T follicular helper cell (primary cell): ENCODE results near the gene ADGRV1.
"Not testable (repeated sequence)": the region's sequence is repeated elsewhere in the genome, so short reads cannot be mapped to it uniquely, and the experiment has no call there.

Source experiments
- DNase-seq: peaks from one replicate; pipeline ENCODE4 v3.0.0-alpha.2; 2020; ENCODE audit warnings: low read depth

The ADGRV1 gene

DNA sequence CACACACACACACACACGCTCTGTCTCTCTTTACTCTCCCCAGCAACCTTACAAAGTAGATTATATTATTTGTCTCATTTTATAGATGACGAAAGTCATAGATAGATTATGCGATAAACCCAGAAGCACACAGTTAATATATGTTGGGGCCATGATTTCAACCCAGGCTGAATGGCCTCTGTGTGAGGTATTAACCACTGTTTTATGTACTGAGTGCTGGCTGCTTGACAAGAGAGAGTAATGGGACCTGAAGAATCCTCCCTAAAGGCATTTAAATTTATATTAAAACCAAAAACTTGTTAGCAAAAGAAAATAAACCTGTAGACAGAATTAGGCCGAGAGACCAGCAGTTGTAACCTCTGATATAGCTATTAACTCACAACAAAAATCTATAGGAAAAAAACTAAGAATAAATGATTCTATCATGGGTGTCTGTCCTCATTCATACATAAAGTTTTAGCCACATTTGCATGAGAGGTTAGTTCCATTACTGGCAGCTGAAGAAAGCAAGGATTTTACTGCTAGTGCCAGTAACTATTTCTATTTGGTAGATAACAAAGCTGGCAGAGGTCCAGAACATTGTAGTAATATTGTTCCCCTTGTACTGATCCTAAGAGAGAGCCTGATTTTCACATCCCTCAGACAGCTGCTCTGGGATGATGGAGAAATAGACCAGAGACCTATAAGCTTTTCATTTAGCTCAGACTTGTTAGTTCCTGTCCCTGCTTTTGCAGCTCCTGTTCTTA, 250.9 kb downstream of the ADGRV1 start:
- DNase-seq = no peak

DNA sequence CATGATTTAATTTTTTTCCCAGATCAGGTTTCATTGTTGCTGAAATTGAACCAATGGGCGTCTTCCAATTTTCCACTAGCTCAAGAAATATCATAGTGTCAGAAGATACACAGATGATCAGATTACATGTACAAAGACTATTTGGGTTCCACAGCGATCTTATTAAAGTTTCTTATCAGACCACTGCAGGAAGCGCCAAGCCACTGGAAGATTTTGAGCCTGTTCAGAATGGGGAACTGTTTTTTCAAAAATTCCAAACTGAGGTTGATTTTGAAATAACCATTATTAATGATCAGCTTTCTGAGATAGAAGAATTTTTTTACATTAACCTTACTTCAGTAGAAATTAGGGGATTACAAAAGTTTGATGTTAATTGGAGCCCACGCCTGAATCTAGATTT, 251.6 kb downstream of the ADGRV1 start:
- DNase-seq = no peak

DNA sequence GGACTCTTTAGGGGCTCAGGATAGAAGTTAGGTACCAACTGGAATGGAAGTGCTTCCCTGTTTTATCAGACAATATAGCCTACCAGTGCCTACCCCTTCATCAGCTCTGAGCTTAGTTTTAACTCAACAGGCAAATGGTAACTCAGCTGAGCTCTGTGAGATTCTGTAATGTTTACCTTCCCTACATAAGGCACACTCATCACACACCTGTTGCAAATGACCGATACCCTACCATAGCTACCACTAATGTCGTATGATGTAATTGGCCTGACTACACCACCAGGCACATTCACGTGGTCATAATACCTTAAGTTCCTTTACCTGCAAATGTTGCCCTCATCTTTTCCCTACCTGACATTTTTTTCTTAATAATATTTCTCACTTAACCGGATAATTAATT, 254.8 kb downstream of the ADGRV1 start:
- DNase-seq = no peak

DNA sequence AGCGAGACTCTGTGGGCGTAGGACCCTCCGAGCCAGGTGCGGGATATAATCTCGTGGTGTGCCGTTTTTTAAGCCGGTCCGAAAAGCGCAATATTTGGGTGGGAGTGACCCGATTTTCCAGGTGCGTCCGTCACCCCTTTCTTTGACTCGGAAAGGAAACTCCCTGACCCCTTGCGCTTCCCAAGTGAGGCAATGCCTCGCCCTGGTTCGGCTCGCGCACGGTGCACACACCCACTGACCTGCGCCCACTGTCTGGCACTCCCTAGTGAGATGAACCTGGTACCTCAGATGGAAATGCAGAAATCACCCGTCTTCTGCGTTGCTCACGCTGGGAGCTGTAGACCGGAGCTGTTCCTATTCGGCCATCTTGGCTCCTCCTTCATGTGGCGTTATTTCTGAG, 263.5 kb downstream of the ADGRV1 start:
- DNase-seq = not testable (repeated sequence)

DNA sequence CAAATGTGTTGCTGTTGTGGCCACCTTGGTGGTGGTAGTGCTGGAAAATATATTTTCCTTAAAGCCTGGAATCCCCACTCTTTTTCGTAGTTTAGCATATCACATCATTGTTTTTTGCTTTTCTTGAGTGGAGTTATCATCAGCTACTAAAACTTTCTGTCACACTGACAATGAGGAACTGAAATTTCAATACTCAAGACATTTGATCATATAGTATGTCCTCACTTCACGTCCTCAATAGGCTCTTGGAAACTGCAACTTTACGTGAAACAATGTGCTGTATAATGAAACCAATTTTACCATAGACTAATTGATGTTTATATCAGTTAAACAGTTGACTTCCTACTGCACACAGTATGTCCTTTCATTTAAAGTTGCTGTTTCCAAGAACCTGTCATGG, 265.8 kb downstream of the ADGRV1 start:
- DNase-seq = no peak

DNA sequence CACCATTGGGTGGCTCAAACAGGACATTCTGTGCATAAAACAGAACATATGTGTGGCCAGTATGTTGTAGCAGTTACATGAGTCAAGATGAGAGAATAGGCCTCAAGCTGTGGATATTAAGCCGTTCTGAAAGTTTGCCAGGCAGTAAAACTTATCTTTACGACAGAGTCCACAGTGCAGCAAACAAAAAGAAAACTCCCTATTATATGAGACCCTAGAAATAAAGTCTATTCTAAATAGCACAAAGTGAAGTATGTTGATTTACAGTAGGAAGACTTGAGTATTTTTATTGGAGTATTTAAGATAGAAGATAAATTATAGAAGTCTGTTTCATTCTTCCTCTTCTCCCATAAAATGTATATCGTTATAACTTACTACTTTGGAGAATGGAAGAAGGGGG, 271.5 kb downstream of the ADGRV1 start:
- no peak for DNase-seq

DNA sequence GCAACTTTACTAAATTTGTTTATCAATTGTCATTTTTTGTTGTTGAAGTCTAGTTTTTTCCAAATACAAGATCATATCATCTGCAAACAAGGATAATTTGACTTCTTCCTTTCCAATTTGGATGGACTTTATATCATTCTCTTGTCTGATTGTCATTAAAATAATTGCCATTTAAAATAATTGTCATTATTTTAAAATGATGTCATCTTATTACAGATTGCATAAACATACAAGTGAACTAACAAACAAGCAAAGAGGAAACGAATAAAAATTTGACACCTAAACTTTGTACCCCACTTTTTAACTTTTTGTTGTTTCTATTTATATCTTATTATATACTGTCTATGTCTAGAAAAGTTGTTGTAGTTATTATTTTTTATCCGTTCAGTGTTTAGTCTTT, 275.2 kb downstream of the ADGRV1 start:
- no peak for DNase-seq

DNA sequence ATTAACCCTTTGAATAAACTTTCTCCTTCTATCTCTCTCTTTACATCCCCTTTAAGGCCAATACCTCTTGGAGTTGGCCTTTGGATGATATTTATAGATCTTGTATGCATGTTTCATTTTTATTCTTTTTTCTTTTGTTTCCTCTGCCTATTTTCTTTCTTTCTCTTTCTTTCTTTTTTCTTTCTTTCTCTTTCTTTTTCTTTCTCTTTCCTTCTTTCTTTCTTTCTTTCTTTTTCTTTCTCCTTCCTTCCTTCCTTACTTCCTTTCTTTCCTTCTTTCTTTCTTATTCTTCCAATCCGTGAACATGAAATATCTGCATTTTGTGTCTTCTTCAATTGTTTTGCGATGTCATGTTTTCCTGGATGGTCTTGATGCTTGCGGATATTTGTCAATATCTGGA, 276.1 kb downstream of the ADGRV1 start:
- no peak for DNase-seq

DNA sequence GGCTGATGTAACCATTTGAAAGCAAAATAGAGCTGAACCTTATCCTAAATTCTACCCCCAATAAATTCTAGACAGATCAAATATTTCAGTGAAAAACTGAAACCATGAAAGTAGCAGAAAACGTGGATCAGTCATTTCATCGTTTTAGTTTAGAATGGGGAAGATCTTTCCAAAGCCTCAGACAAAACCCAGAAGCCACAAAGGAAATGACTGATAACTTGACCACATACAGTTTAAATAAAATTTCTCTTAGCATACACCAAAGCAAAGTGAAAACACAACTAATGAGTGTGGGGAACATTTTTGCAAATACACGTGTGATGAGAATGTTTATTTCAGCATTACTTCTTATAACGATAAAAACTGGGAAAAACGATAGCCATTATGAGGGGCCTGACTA, 284.8 kb downstream of the ADGRV1 start:
- no peak for DNase-seq

DNA sequence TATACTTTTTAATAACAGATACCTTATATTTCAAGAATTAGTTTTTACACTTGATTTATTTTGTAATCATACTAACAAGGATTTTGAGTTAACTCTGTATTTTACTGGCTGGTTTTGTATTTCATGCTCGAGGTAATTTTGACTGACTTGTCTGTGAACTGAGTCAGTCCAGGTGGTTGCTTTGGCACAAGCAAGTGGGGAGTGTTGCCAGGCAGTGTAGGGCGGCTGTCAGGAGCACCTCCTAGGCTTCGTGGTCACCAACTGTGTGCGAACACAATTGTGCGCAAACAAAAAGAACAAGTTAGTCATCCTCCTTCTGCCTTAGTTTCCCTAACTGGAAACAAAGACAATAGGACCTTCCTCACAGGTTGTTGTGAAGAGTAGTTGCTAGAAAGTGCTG, 286.3 kb downstream of the ADGRV1 start:
- no peak for DNase-seq

DNA sequence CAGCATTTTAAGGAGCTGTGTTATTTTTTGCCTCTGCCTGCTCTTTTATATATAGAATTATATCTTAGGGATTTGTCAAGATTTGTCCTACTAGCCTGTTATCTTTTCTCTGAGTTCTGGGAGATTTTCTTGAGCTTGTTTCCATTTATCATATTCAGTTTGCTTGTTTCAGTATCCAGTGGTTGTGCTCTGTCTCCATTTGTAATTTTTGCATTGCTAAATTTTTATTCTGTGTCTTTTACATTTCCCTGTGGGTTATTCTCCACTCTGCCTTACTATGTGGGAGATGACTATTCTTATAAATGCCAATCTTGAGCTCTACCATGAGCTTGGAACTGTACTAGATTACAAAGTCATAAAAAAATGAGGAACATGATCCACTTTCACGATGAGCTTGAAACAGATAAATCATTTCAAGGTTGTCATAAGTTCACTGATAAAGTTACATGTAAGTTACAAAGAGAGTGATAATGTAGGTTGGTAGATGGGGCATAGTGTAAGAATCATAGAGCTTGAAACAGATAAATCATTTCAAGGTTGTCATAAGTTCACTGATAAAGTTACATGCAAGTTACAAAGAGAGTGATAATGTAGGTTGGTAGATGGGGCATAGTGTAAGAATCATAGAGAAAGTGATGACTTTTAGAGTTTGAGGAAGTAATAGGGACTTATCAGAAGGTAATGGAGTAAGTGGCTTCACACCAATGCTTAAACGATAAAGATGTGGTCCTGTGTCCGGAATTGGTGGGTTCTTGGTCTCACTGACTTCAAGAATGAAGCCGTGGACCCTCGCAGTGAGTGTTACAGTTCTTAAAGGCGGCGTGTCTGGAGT, 287.3 kb downstream of the ADGRV1 start:
- no peak for DNase-seq

DNA sequence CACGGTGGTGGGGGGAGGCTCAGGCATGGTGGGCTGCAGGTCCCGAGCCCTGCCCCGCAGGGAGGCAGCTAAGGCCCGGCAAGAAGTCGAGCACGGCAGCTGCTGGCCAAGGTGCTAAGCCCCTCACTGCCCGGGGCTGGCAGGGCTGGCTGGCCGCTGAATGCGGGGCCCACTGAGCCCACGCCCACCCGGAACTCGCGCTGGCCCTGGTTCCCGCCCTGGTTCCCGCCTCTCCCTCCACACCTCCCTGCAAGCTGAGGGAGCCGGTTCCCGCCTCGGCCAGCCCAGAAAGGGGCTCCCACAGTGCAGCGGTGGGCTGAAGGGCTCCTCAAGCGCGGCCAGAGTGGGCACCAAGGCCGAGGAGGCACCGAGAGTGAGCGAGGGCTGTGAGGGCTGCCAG, 289.0 kb downstream of the ADGRV1 start:
- not testable (repeated sequence) for DNase-seq

DNA sequence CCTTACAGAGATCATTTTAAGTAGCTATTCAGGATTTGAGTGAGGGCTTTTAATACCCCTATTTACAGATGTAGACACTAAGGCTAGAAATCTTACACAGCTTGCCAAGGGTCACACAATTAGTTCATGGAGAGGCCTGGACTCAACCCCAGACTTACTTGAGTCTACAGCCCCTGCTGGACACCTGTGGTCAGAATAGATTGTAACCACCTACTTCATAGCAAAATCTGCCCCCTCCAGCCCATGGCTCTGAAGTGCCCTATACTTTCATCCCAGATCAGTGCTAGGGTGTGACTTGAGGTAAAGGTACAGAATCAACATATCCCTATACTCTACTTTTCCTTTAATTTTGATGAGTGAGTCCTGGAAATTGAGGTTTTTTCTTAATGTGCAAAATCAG, 291.3 kb downstream of the ADGRV1 start:
- no peak for DNase-seq

DNA sequence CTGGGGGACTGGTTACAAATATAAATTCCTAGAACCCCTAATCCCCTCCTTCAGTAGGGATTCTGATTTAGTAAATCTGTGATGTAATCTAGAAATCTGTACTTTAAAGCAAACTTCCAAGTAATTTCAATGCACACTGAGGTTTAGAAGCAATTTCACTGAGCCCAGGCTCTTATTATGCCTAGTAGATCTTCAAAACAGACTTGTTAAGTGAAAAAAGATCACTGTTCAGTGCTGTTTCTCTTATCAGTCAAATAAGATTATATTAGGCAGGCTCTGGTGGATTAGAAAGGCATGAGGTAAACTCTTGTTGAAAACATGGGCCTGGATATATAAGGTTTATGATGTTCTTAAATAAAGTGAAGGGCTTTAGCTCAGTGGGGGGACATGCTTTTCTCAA, 293.9 kb downstream of the ADGRV1 start:
- no peak for DNase-seq

DNA sequence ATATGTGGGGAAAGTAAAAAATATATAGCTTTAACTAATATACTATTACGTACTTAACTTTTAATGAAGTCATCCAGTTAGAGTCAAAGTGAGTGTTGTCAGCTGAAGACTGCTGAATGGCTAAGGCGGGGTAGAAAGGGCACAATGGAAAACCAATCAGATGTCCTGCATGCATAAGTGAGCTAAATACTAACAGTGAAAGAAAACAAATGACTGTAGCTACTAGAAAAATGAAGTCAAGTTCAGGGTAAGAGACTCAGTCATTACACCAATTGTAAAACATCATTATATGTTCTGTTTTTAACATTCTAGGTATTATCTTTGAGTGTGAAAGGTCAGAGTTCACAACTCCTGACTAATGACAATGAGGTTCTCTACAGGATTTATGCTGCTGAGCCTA, 295.2 kb downstream of the ADGRV1 start:
- no peak for DNase-seq

DNA sequence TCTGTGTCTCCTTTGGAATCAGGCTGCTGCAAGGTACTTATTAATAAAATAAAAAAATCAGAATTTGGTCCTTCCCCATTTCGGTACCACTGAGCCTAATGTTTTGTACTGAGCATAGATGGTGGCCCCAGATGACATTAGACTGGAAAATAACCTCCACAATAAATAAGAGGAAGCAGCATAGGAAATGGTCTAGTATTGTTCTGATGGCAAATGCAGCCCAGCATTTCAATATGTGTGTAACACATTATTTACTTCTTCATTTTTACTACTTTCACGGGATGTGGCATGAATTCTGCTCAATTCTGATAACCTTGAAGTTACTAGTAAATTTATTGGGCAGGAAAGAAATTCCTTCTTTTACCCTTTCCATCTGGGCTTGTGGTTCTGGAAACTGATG, 295.6 kb downstream of the ADGRV1 start:
- no peak for DNase-seq

DNA sequence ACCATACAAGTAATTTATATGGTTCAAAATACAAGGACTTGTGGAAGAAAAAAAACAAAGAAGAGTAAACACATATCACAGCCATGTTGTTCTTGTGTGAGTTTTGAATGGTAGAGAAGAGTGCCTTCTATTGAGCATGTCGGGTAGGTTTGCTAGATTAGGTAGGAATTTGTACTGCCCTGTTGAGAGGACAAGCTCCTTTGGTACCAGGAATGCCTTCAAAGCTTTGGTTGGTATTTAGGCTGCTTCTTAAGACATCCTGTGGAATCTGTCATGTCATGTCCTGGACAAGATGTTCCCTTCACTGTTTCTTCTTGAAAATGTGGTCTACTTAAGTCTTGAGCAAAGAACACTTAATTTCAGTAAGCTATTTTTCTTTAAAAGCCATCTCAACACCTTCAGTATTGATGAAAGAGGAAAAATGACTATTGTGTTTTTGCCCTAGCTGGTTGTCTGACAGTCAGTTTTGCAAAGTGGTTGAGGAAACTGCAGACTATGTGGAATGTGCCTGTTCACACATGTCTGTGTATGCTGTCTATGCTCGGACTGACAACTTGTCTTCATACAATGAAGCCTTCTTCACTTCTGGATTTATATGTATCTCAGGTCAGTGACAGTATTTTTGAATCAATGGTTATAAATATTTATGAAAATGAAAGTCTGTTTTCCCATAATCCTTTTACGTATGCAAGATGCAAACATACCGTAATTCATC, 296.9 kb downstream of the ADGRV1 start:
- no peak for DNase-seq

DNA sequence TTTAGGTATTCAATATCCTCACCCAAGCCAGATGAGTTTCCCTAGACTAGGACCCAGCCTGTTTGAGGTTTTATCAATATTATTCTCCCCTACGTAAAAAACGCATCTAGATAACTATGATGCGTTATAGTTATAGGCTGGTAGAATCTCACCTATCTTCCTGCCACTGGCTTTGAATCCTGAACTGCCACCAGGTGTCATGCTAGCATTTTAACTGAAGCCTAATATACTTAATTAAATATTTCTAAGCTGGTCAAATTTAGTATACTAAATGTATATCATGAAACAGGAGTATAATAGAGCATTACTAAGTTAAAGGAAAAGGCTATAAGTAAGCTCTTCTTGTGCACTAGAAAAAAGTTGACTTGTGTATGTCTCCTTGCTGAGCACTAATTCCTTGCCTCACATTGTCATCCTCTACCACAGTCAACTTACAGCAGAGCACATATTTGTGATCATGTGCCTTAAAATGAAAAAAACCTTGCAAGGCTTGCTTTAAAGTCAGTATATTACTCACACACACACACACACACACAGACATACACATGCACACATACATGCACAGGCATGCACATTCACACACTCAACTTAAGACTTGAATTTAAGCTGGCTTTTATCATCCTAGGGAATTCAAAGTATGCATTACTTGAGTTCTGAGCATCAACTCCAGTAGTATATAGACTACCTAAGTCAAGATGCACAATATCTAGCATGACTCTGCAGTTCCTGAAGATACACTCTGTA, 303.4 kb downstream of the ADGRV1 start:
- no peak for DNase-seq

DNA sequence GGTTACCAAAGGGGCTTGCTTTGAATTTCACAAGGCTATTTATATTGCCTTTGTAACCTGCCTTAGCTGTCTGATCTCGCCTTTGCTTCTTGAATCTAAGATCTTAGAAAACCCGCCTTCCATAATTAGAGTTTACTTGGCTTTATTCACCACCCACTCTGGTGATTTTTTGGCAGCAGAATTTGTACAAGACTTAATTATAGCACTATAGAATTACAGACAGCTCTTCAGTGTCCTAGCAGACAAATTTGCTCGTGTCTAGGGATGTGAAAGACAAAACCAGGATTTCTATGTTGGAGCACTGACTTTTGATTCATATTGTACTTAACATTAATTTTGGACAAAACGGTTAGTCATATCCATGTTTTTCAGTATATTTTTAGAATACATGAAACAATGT, 306.6 kb downstream of the ADGRV1 start:
- no peak for DNase-seq

DNA sequence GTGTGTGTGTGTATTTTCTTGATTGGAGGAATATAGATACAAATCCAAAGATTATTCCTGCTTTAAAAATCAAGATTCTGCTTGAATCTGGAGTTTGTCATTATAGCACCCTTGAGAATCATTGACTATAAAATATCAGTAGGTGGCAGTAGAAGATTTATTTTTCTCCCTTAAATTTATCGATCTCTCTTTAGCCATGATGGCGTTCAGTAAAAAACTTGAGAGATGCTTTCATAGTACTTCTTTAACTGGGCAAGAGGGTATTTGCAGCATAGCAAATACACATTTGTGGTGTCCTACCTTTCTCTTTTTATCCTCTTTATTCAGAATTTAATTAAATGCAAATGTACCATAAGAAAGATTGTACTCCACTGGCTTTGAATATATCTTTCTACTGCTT, 307.7 kb downstream of the ADGRV1 start:
- DNase-seq = no peak

DNA sequence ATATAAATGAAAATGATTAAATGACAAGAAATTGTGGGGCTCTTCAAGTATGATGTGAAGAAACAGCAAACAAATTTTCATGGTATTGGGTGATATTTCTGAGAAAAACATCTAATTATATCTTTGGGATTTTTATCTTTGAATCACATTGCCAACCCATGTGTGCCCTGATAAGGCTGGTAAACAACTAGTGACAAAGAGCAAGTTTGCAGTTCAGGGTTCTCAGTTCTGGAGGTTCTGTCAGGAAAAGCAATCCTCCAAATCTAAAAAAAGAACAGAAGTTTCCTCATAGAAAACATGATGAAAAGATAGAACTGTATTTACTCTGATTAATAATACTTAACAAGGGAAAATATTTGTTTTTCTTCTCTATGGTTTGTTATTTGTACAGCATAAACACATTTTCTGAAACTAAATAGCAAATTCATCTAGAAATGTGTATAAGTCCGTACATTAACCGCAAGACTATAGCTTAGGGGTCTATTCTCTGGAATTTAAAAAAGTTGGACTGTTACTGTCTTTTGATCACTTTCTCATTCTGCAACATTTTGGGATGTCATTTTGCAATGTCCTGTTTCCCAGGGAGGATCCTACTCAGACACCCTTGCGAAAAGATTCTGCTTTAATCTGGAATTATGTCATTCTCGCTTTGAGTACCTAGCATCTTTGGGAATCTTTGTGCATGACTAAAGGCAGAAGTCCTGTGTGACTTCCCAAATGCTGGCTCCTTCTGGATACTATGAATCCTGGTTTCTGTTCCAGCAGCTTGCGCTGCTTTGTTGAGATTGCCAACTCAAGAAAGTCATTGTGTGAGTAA, 308.5 kb downstream of the ADGRV1 start:
- DNase-seq = no peak
